Fibroblast of lung (primary cell): ENCODE results near the gene CDKAL1. TPM values are rescaled to one million over a fixed set of nuclear protein-coding genes. Genes with fewer than 3 reads are reported as not detected.

Source experiments
- DNase-seq, 2 donors: peaks; one replicate each; pipeline versions ENCODE4 v3.0.0 to v3.0.0-alpha.2; 2010; ENCODE audit warnings: low read depth in 2 of 2
- H2AFZ ChIP-seq: 2 replicates; pipeline ENCODE4 v1.5.1; 2012; ENCODE audit warnings: low read length, control low read depth, inconsistent platforms
- H3K27ac ChIP-seq: 2 replicates; pipeline ENCODE4 v1.5.1; 2011; ENCODE audit warnings: low read length, control low read depth; ENCODE audit not compliant: insufficient read depth
- H3K27me3 ChIP-seq: 2 replicates; pipeline ENCODE4 v1.5.1; 2011; ENCODE audit warnings: mild to moderate bottlenecking, low read length; ENCODE audit not compliant: control insufficient read depth, insufficient read depth
- H3K36me3 ChIP-seq: 2 replicates; pipeline ENCODE4 v1.5.1; 2011; ENCODE audit warnings: low read length; ENCODE audit not compliant: control insufficient read depth, insufficient read depth
- H3K4me1 ChIP-seq: 2 replicates; pipeline ENCODE4 v1.5.1; 2011; ENCODE audit warnings: low read length; ENCODE audit not compliant: control insufficient read depth, insufficient read depth; ENCODE audit errors: extremely low read depth
- H3K4me2 ChIP-seq: 2 replicates; pipeline ENCODE4 v1.5.1; 2011; ENCODE audit warnings: low read length, control low read depth; ENCODE audit not compliant: insufficient read depth; ENCODE audit errors: extremely low read depth
- H3K4me3 ChIP-seq, 4 experiments: fragments of 200-600 bp in 1 of 4; sonication (generic) in 1 of 4; replicated peaks in 1 of 4; 2 replicates each; pipeline ENCODE4 v1.5.1; 2011 to 2016; ENCODE audit warnings: low read length in 4 of 4, low read depth in 3 of 4, mild to moderate bottlenecking in 3 of 4, control low read depth in 2 of 4, inconsistent platforms in 1 of 4, mixed read lengths in 1 of 4; ENCODE audit not compliant: insufficient read depth in 1 of 4; ENCODE audit errors: control extremely low read depth in 1 of 4
- H3K79me2 ChIP-seq: 2 replicates; pipeline ENCODE4 v1.5.1; 2012; ENCODE audit warnings: mild to moderate bottlenecking, low read length, inconsistent platforms; ENCODE audit not compliant: control insufficient read depth, insufficient read depth
- H3K9ac ChIP-seq: 2 replicates; pipeline ENCODE4 v1.5.1; 2011; ENCODE audit warnings: mild to moderate bottlenecking, low read length, control low read depth; ENCODE audit not compliant: insufficient read depth
- H3K9me3 ChIP-seq: 2 replicates; pipeline ENCODE4 v1.5.1; 2012; ENCODE audit warnings: low read depth, low read length; ENCODE audit not compliant: control insufficient read depth, insufficient read depth
- H4K20me1 ChIP-seq: 2 replicates; pipeline ENCODE4 v1.5.1; 2011; ENCODE audit warnings: low read length; ENCODE audit not compliant: control insufficient read depth, insufficient read depth; ENCODE audit errors: extremely low read depth
- EZH2 ChIP-seq: IDR thresholded peaks from 2 replicates; pipeline ENCODE4 v1.5.1; 2012; ENCODE audit warnings: low read length, control low read depth, mild to moderate bottlenecking; ENCODE audit errors: missing control alignments
- polyA plus RNA-seq, 2 donors: library from polyadenylated mRNA; depleted of rRNA in 1 of 2; stranded (reverse) in 1 of 2; unstranded in 1 of 2; fragments of >200 nt; gene quantifications; 2 replicates each; pipeline ENCODE4 v1.2.1, GENCODE V29; 2011 to 2012; ENCODE audit warnings: missing spikeins in 1 of 2
- total RNA-seq: library from RNA; depleted of rRNA; stranded (reverse); fragments of >200 nt; gene quantifications from 2 replicates; pipeline ENCODE4 v1.2.1, GENCODE V29; 2014
- TF ChIP-seq, protein P1 (sequence below), 2 donors: IDR thresholded peaks in 1 of 2; conservative IDR thresholded peaks in 1 of 2; 1 replicate in 1 of 2; 2 replicates in 1 of 2; pipeline ENCODE4 v1.5.1; 2011 to 2012; ENCODE audit warnings: low read length in 2 of 2, control low read depth in 1 of 2, inconsistent platforms in 1 of 2, low read depth in 1 of 2, mild to moderate bottlenecking in 1 of 2

The CDKAL1 gene
- total and polyA plus RNA-seq, 2 donors (not counting 1 experiment from before 2014, with no cell fraction given), result 7.4 to 15.0 TPM

- DNase-seq, result no peak
Measured at GRCh38 chr6:21083708-21084107, 549.5 kb downstream of the CDKAL1 start.

DNA sequence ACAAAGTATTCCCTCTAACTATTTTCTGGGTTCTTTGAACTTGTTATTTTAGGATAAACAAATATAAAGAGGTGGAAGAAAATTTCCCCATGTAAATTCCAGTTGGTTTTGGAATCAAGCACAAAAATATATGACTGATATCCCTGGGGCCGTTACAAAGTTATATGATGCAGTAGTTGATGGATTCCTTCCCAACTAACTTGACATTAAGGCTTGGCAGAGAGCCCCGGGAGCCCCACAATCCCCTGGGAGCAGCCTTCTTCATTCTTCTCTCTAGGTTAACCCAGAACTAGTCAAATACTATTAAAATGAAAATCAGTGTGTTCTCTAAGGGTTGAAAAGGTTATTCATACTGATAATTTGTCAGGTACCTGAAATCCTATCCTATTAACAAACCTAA is 550.4 kb downstream of the CDKAL1 start:
- peak in 1 of 2 donors; percentile 23 for DNase-seq
- no peaks in the 10 kb centered on the region for H3K79me2 ChIP-seq

More at GRCh38 chr6:21083708-21084107, 549.5 kb downstream of the CDKAL1 start:
- no peak overlapping the region for H3K27ac ChIP-seq
- H3K9me3 ChIP-seq, result no peaks in the 10 kb centered on the region
- H3K4me3 ChIP-seq, result no peak overlapping the region
- no peaks in the 10 kb centered on the region for H3K4me1 ChIP-seq
- no peaks in the 10 kb centered on the region for H4K20me1 ChIP-seq
- no peaks in the 10 kb centered on the region for H3K27me3 ChIP-seq
- H3K4me2 ChIP-seq, result no peak overlapping the region
- H3K36me3 ChIP-seq, result no peaks in the 10 kb centered on the region
- no peak overlapping the region for H2AFZ ChIP-seq
- no peak overlapping the region for H3K9ac ChIP-seq
- no peaks in the 10 kb centered on the region for H3K79me2 ChIP-seq
- TF ChIP-seq EZH2, result no peak
- TF ChIP-seq, protein P1, sequence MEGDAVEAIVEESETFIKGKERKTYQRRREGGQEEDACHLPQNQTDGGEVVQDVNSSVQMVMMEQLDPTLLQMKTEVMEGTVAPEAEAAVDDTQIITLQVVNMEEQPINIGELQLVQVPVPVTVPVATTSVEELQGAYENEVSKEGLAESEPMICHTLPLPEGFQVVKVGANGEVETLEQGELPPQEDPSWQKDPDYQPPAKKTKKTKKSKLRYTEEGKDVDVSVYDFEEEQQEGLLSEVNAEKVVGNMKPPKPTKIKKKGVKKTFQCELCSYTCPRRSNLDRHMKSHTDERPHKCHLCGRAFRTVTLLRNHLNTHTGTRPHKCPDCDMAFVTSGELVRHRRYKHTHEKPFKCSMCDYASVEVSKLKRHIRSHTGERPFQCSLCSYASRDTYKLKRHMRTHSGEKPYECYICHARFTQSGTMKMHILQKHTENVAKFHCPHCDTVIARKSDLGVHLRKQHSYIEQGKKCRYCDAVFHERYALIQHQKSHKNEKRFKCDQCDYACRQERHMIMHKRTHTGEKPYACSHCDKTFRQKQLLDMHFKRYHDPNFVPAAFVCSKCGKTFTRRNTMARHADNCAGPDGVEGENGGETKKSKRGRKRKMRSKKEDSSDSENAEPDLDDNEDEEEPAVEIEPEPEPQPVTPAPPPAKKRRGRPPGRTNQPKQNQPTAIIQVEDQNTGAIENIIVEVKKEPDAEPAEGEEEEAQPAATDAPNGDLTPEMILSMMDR (conservative IDR thresholded peaks at IDR 0.05 in 1 of 2, IDR thresholded peaks at IDR 0.05 in 1 of 2; ENCODE audit: low read depth in 1 of 2, low read length in 2 of 2), result no peak

GRCh38 chr6:21085211-21085610 is 551.0 kb downstream of the CDKAL1 start:
- TF ChIP-seq, protein P1 (conservative IDR thresholded peaks at IDR 0.05 in 1 of 2, IDR thresholded peaks at IDR 0.05 in 1 of 2; ENCODE audit: low read depth in 1 of 2, low read length in 2 of 2), result no peak
- TF ChIP-seq EZH2, result no peak
- no peak overlapping the region for H3K4me3 ChIP-seq
- H3K27ac ChIP-seq, result no peak overlapping the region
- no peaks in the 10 kb centered on the region for H3K9me3 ChIP-seq
- H3K27me3 ChIP-seq, result no peaks in the 10 kb centered on the region
- H3K4me1 ChIP-seq, result no peaks in the 10 kb centered on the region
- no peak overlapping the region for H2AFZ ChIP-seq
- H4K20me1 ChIP-seq, result no peaks in the 10 kb centered on the region
- no peak overlapping the region for H3K9ac ChIP-seq
- DNase-seq, result no peak
- H3K36me3 ChIP-seq, result no peaks in the 10 kb centered on the region
- H3K4me2 ChIP-seq, result no peak overlapping the region
- H3K79me2 ChIP-seq, result no peaks in the 10 kb centered on the region

More for the DNA sequence above, 550.4 kb downstream of the CDKAL1 start:
- no peaks in the 10 kb centered on the region for H3K4me1 ChIP-seq
- H4K20me1 ChIP-seq, result no peaks in the 10 kb centered on the region
- no peak overlapping the region for H3K27ac ChIP-seq
- no peaks in the 10 kb centered on the region for H3K9me3 ChIP-seq
- no peaks in the 10 kb centered on the region for H3K27me3 ChIP-seq
- H2AFZ ChIP-seq, result no peak overlapping the region
- TF ChIP-seq, protein P1 (conservative IDR thresholded peaks at IDR 0.05 in 1 of 2, IDR thresholded peaks at IDR 0.05 in 1 of 2; ENCODE audit: low read depth in 1 of 2, low read length in 2 of 2), result no peak
- TF ChIP-seq EZH2, result no peak
- no peak overlapping the region for H3K9ac ChIP-seq
- no peak overlapping the region for H3K4me3 ChIP-seq
- H3K36me3 ChIP-seq, result no peaks in the 10 kb centered on the region
- no peak overlapping the region for H3K4me2 ChIP-seq
